NT2/D1 (cell line): ENCODE measurements around the gene CD9.

Source experiments
- YY1 ChIP-seq: IDR thresholded peaks from 2 replicates; pipeline ENCODE4 v1.6.1; 2011; ENCODE audit not compliant: insufficient read length, insufficient read depth
- ZNF274 ChIP-seq: IDR thresholded peaks from 2 replicates; pipeline ENCODE4 v1.6.1; 2011; ENCODE audit warnings: mild to moderate bottlenecking, low read depth, low read length

DNA sequence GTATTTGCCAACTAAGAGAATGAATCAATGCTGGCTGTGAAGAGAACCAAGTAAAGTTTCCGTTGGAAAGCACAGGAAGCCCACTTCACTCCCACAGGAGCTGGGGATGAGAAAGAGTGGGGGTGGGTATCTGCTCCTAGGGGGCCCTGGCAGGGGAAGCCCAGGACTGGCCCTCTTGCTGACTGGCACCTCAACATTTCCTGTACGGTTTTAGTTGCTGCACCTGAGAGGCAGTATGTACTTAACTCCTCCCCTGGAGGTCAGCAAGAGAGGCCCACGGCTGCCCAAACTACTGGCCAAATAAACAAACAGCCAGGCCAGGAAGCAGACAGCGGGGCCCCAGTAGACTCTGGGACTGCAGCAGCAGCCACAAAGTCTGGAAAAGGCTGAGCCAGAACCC lies 41.9 kb upstream of the CD9 start:
- no peak for TF ChIP-seq YY1
- no peak for TF ChIP-seq ZNF274
